Fibroblast of lung (primary cell): ENCODE data around the gene ISL1.

Experiments
- EZH2 ChIP-seq: IDR thresholded peaks from 2 replicates; pipeline ENCODE4 v1.5.1; 2012; ENCODE audit warnings: low read length, control low read depth, mild to moderate bottlenecking; ENCODE audit errors: missing control alignments
- TF ChIP-seq, protein P1 (sequence below), 2 donors: IDR thresholded peaks in 1 of 2; conservative IDR thresholded peaks in 1 of 2; 1 replicate in 1 of 2; 2 replicates in 1 of 2; pipeline ENCODE4 v1.5.1; 2011 to 2012; ENCODE audit warnings: low read length in 2 of 2, control low read depth in 1 of 2, inconsistent platforms in 1 of 2, low read depth in 1 of 2, mild to moderate bottlenecking in 1 of 2

GRCh38 chr5:51392689-51393199 is 9.5 kb downstream of the ISL1 start:
- TF ChIP-seq, protein P1, sequence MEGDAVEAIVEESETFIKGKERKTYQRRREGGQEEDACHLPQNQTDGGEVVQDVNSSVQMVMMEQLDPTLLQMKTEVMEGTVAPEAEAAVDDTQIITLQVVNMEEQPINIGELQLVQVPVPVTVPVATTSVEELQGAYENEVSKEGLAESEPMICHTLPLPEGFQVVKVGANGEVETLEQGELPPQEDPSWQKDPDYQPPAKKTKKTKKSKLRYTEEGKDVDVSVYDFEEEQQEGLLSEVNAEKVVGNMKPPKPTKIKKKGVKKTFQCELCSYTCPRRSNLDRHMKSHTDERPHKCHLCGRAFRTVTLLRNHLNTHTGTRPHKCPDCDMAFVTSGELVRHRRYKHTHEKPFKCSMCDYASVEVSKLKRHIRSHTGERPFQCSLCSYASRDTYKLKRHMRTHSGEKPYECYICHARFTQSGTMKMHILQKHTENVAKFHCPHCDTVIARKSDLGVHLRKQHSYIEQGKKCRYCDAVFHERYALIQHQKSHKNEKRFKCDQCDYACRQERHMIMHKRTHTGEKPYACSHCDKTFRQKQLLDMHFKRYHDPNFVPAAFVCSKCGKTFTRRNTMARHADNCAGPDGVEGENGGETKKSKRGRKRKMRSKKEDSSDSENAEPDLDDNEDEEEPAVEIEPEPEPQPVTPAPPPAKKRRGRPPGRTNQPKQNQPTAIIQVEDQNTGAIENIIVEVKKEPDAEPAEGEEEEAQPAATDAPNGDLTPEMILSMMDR (conservative IDR thresholded peaks at IDR 0.05 in 1 of 2, IDR thresholded peaks at IDR 0.05 in 1 of 2; ENCODE audit: low read depth in 1 of 2, low read length in 2 of 2) = no peak
- TF ChIP-seq EZH2 = no peak
